Left colon (tissue), 2 donors: Measurements from ENCODE around the gene OBP2A. TPM values are rescaled to one million over a fixed set of nuclear protein-coding genes. Genes with fewer than 3 reads are reported as not detected.
A peak's percentile ranks its signal among the peaks of the same experiment; 100 is the strongest.
"Not testable (repeated sequence)": the region's sequence is repeated elsewhere in the genome, so short reads cannot be mapped to it uniquely, and the experiment has no call there.

ENCODE experiments used
- ATAC-seq: fragments of 200-7000 bp; cut with Tn5 transposase; one replicate; pipeline ENCODE4 v1.9.1; 2020; ENCODE audit warnings: mild to moderate bottlenecking, moderate library complexity
- DNase-seq, 2 donors: peaks; one replicate each; pipeline ENCODE4 v3.0.0-alpha.2; 2020
- intact Hi-C, 2 donors: fragments of 100-400 bp; cut with DNase I in 1 of 2; cut with micrococcal nuclease in 1 of 2; formaldehyde crosslinking; loops; one replicate each; pipeline versions ENCODE4 v1.11.2 to v1.14.0; 2022; cut with DNase I, micrococcal nuclease
- total RNA-seq, 2 donors: library from RNA; stranded (reverse); fragmentation: NEBNext Ultra II Directional; extraction: Animal tissue kit (Norgen Biotek cat#: 25700); gene quantifications; one replicate each; pipeline ENCODE4 v1.2.1, GENCODE V29; 2021
- donor health status: DM: no; HTN: no; CAD: no.
- donor health status: DM: yes; HTN: yes; CAD: no.

The OBP2A gene
- total RNA-seq, 2 donors from 2014 or later, result not detected

- ATAC-seq (no peak), DNase-seq (no peak)
- intact Hi-C loops, result no loop called here
Measured at GRCh38 chr9:135523521-135524129, 22.3 kb upstream of the OBP2A start.

GRCh38 chr9:135524130-135524861 lies 21.6 kb upstream of the OBP2A start:
- intact Hi-C loops, result no loop called here
- DNase-seq (no peak), ATAC-seq (no peak)

- intact Hi-C loops, result no loop called here
- ATAC-seq (no peak), DNase-seq (no peak)
Measured at GRCh38 chr9:135525241-135526088, 20.5 kb upstream of the OBP2A start.

- intact Hi-C loops, result no loop called here
- no peak for DNase-seq
- no peak for ATAC-seq
Measured at GRCh38 chr9:135526089-135526729, 19.7 kb upstream of the OBP2A start.

- DNase-seq (no peak), ATAC-seq (no peak)
- intact Hi-C loops, result no loop called here
Measured at GRCh38 chr9:135526730-135527571, 19.0 kb upstream of the OBP2A start.

- DNase-seq, intact Hi-C loops: not testable (repeated sequence)
Measured at GRCh38 chr9:135528842-135529435, 17.0 kb upstream of the OBP2A start.

GRCh38 chr9:135530146-135530545 lies 15.8 kb upstream of the OBP2A start:
- ATAC-seq (no peak), DNase-seq (no peak)
- intact Hi-C loops, result no loop called here

More at GRCh38 chr9:135528842-135529435, 17.0 kb upstream of the OBP2A start:
- not testable (repeated sequence) for ATAC-seq

GRCh38 chr9:135531096-135531495 lies 14.8 kb upstream of the OBP2A start:
- no peak for DNase-seq
- intact Hi-C loops, result no loop called here
- no peak for ATAC-seq

- intact Hi-C loops, result no loop called here
- no peak for ATAC-seq
- DNase-seq, result no peak
Measured at GRCh38 chr9:135533113-135533512, 12.8 kb upstream of the OBP2A start.

- intact Hi-C loops, result no loop called here
- DNase-seq, result no peak
Measured at GRCh38 chr9:135533674-135534073, 12.3 kb upstream of the OBP2A start.

GRCh38 chr9:135534192-135534711 lies 11.7 kb upstream of the OBP2A start:
- intact Hi-C loops, DNase-seq: not testable (repeated sequence)
- peak; percentile 46 for ATAC-seq

More at GRCh38 chr9:135533674-135534073, 12.3 kb upstream of the OBP2A start:
- ATAC-seq, result no peak

GRCh38 chr9:135534826-135535225 lies 11.1 kb upstream of the OBP2A start:
- ATAC-seq, DNase-seq, intact Hi-C loops: not testable (repeated sequence)

- intact Hi-C loops, ATAC-seq, DNase-seq: not testable (repeated sequence)
Measured at GRCh38 chr9:135535631-135536030, 10.3 kb upstream of the OBP2A start.

GRCh38 chr9:135536216-135536615 lies 9.7 kb upstream of the OBP2A start:
- intact Hi-C loops, result no loop called here
- DNase-seq (no peak), ATAC-seq (no peak)

GRCh38 chr9:135543262-135543894 lies 2.5 kb upstream of the OBP2A start:
- ATAC-seq, intact Hi-C loops, DNase-seq: not testable (repeated sequence)

- DNase-seq (no peak), ATAC-seq (no peak)
- intact Hi-C loops, result no loop called here
Measured at GRCh38 chr9:135544981-135545635, 818 bp upstream of the OBP2A start.
